A204.1 (cell line): ENCODE measurements around the gene GCK.

Source experiments
- FAIRE-seq: peaks from 2 replicates; lab custom pipeline; 2012; peaks lifted over from hg19 to GRCh38; lab: Jason Lieb, UNC

GCK gene

DNA sequence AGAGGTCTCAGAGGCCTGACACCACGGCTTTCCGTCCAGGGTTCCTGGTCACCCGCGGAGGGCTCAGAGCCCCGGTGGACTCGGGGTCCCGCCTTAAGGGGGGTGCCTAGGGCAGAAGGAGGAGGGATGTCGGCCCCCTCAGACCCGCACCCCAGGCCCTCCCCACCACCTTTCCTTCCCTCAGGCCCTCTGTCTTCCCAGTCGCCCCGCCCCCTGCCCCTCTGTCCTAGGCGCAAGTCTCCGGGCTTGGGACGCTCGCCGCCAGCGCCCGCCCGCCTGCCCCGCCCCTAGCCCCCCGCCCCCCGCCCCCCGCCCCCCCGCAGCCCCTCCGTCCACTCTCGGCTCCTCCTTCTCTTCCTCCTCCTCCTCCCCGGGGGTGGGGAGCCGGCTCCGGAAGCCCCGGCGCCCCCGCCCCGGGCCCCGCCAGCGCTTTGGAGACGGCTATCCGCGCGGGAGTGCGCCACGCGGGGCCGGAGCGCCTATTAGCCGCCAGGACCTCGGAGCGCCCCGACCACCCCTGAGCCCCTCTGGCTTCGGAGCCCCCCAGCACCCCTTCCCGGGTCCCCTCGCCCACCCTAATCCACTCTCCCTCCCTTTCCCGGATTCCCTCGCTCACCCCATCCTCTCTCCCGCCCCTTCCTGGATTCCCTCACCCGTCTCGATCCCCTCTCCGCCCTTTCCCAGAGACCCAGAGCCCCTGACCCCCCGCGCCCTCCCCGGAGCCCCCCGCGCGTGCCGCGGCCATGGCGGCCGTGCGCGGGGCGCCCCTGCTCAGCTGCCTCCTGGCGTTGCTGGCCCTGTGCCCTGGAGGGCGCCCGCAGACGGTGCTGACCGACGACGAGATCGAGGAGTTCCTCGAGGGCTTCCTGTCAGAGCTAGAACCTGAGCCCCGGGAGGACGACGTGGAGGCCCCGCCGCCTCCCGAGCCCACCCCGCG lies 85.0 kb downstream of the GCK start, which contains the start of gene AEBP1:
Gene AEBP1 (plus strand): TSS at position 423 of the 937 bp plus-strand sequence. CDS start 321 bp downstream, at position 744.
- no peak for FAIRE-seq

DNA sequence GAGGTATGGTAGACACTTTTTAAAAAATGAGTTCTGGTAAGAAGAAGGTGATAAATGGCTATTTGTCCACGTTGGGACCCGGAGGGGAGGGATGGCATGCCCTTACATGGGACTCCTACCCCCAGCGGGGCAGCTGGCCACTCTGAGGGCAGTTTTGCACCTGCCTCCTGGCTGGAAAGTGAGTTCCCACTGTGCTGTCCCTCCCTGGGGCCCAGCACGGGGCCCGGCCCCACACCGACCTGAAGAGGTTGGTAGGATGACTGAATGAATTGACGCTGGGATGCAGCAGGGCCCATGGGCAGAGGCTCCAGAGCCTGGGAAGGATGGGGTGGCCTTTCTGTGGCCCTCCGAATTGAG lies 85.7 kb downstream of the GCK start:
- no peak for FAIRE-seq

DNA sequence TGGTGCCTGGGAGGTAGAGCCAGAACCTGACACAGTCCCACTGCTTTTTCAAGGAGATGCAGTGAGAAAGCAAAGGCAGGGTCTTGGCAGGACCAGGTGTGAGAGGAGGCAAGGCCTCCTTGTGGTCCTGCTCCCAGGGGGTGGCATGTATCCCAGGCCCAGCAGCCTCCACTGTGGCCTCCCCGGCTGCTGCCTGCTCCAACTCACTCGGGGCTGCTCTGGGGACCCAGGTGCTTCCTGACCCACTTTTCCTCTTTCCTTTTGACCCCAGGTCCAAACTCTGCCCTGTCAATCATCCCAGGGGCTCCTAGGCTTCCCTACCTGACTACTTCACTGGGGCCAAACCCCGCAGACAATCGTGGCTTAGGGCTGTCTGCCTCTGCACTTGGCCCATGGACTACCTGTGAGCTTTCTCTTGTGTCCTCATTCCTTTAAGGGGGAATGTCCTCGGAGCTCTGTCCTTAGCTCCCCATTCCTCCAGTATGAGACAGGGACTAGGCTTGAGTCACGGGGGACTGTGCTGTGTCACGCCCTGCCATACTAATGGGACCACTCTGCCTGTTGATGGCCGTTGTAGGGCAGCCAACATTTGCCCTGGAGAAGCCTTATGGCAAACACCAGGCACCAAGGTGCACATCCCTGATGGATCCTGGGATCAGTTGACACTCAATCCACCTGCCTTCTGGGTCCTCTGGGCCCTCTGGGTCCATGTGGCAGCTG lies 86.2 kb downstream of the GCK start:
- no peak for FAIRE-seq

DNA sequence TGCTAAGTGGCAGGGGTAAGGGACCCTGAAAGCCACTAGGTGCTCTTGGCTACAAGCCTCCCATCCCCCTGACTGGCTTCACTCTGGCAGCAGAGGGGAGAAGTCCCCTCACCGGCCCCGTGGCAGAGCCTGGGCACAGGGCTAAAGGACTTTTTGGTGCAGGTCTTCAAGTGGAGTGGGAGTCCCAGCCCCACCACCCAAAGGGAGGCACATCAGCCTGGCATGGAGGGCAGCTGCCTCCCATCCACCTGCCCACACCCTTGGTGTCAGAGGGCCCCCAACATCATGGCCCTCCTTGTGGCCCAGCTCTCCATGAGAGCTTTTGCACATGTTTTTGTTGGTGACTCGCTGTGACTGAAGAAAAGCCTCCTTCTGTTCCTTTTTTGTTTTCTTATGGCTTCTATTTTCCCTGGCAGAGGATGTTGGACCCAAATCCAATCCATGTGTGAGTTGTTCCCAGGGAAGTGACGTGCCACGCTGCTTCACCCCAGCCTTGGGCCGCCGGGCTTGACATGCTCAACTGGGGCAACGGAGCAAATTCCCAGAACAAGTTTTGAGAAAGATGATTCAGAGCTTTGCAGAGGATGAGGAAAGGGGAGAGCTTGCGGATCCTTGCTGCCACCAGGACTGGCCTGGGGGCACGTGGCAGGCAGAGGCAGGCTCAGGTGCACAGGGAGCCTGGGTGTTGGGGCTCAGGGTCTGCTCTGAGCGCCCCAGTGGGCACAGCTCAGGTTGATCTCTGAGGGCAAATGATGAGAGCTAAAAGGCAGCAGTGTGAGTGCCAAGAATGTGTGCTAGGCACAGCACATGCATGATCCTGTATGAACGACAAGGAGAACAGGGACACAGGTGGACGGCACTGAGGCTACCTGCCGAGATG lies 87.0 kb downstream of the GCK start:
- no peak for FAIRE-seq

DNA sequence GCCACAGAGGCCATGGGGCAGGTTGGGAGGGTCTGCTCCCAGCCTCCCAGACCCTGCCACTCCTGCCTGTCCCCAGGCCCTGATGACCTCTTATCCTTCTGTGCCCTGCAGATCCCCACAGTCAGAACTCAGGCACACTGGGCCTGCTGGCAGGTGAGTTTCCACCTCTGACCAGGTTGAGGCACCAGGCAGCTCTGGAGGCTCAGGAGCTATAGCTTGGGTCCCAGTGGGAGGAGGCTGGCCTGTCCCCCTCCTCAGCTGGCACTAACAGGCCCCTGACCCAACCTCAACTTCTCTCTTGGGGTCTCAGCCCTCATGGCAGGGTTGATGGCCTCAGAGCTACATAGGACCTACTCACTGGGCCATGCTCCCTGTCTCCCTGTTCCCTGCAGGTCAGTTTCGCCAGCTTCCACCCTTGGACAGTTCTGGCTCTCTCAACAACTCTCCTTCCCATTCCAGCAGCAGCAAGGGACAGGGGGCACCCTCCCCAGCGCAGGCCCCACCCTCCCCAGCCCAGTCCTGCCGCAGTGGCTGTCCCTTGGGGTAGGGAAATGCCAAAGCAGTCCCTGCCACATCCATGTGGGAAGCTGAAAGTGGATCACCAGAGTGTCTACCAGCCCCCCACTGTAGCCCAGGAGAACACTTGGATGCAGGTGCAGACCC lies 87.8 kb downstream of the GCK start:
- no peak for FAIRE-seq

DNA sequence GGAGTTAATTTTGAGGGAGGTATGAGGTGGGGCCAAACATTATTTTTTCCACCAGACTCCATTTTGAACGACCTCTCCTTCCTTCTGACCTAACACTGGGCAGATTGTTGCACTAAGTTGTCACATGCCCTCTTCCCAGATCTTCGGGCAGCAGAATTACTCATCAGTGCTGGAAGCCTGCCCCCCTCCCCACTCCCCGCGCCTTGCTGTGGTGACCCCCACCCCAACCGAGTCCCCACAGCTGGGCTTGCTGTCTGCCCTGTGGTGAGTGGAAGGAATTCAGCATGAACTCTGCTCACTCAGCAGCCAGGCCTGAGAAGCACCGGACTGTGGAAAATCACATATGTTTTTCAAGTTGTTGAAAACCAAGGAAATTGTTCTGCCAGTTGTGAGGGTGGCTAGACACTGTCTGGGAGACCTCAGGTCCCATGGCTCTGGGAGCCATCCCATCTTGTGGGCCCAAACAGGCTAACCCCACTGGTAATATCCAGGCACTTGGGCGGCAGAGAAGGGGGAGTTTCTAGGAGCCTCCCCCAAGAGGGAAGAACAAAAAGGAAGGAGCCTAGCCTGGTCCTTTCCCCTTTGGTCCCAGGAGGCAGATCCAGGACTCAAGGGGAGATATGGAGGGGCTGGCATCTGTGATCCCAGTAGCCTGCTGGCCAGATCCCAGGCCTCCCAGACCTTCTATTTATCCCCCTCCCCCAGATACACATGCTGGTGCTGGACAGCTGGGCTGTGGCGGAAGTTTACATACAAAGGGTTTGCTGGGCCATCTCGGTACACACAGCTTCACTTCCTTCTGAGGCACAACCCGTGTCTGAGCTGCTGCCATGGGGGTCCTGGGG lies 88.6 kb downstream of the GCK start:
- no peak for FAIRE-seq

DNA sequence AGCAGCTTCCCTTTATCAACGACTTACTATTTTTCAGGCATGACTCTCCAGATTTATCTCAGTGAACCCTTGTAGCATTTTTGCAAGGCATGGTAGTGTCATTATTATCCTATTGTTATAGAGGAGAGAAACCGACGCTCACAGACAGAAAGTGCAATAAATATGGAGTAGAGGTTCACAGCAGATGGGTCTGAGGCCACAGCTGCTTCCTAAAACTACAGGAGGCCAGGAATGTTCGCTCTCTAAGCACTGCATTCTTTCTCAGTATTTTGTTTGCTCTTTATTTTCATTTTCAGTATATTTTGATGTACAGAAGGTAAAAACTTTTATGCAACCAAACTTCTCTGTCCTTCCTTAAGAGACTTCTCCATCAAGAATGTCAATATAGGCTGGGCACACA lies 89.6 kb downstream of the GCK start:
- no peak for FAIRE-seq

DNA sequence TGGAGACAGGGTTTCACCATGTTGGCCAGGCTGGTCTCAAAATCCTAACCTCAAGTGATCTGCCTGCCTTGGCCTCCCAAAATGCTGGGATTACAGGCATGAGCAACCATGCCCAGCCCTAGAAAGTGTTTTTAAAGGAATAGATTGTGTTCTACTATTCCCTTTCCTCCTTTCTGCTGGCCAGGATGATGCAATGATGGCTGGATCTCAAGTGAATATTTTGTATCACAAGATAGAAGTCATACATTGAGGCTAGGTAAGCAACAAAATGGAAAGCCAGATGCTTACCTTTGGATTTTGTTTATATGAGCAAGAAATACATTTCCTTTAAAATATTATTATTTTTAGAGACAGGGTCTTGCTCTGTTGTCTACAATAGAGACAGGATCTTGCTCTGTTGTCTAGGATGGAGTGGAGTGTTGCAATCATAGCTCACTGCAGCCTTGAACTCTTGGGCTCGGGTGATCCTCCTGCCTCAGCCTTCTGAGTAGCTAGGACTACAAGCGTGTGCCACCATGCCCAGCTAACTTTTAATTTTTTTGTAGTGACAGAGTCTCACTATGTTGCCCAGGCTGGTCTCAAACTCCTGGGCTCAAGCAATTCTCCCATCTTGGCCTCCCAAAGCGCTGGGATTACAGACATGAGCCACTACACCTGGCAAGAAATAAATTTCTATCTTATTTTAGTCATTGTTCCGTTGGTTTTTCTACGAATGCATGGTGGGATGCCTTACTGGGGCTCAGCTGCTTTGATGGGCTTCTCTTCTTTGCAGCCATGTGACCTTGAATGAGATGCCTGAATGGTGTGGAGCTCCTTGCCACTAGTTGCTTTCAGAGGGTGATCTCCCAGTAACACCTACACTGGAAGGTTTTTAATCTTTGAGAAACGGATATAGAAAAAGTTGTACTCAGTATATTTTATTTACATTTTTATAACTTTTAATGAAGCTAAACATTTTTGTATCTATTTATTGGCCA lies 90.9 kb downstream of the GCK start:
- FAIRE-seq, result no peak

DNA sequence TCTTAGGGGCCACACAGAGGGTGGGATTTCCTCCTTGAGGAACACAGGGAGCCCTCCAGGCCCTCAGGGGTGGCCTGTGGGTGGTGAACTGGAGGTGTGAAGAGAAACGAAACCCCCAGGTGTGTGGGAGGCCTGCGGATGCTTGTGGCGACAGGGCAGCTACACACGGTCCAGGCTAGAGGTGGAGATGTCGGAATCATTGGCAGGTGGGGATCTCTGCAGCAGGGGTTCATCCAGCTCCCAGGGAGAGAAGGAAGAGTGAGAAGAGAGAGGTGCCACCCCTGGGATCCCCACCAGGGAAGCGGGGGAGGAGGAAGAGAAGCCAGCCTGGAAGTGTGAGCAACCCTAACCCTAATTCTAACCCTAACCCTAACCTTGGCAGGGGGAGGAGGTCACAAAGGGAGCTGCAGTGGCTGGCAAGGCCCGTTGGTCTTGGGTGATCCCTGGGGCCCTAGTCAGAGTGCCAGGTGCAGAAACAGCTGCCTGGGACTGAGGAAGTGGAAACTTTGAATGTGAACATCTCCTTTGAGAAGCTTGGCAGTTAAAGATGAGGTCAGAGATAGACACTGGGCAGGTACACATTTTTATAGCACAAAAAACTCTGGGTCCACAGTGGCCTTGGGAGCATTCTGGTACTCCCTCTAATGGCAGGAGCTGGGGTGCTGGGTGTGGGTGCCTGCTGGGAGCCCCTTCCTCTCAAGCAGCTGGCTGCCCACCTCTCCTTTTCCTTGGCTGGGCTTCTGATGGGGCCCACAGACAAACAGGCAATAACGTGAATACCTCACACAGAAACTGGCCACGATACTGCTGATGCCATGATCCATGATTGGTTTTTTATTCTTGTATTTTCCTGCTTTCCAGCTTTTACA lies 91.9 kb downstream of the GCK start:
- no peak for FAIRE-seq

DNA sequence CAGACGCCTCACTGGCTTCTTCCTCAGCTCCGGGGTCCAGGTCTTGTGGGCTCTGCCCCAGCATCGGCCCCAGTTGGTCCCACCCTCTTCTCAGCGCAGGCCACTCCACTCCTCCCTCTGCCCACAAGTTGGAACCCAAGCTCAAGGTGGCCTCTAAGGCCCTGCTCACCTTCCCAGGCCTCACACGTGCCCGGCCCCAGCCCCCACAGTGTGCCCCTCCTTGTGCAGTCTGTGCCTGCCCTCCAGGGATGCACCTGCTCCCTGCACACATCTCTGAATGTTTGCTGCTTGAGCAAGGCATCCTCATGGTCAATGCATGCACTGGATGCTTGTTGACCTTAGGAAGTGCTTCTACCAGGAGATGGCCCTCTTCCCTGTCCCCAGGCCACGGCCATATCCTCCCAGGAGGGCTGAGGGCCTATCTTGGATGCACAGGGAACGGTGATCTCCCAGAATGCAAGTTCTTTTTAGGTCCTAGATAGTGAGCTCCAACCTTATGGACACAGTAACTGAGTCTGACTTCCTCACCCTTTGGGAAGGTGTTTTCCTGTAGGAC lies 92.8 kb downstream of the GCK start:
- FAIRE-seq, result no peak

DNA sequence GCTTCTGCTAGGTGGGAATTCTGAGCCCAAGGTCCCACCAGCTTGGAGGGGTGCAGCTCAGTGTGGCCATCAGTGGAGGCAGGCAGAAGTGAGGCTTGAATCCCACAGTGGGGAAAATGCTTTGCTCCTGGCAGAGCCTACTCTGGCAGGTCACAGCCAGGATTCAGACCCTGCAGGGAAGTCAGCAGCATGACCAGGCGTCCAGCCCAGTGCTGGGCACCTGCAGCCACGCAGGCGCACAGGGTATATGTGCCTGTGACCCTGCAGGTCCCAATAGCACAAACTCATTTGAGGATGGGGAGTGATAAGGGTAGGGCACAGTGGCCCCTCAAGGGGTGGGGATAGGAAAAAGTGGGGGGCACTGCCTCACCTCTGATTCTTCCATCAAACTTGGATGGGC lies 93.5 kb downstream of the GCK start:
- no peak for FAIRE-seq

DNA sequence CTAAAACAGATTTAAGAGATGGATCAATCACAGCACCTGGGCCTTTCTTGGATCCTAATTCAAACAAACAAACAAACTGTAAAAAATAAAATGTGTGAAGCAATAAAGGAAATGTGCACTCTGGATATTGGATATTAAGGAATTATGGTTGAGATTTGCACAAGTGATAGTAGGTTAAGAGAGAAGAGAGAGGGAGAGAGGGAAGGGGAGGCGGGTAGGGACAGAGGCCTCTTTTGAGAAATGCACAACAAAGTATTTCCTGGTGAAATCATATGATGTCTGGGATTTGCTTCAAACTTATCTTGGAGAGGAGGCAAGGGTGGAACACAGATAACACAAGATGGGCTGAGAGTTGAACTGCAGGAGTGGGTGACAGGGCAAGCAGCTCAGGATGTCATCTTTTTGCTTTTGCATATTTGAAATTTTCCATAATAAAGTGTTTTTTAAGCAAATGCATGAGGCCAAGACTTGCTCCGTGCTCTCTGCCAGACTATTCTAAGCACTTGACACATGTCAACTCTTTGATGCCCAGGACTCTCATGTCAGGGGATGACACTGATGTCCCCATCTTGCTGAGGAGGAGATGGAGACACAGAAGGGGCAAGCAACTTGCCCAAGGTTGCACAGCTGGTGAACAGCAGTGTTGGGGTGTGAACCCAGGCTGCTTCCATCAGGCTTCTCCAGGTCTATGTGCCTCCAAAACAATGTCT lies 94.2 kb downstream of the GCK start:
- FAIRE-seq, result no peak

DNA sequence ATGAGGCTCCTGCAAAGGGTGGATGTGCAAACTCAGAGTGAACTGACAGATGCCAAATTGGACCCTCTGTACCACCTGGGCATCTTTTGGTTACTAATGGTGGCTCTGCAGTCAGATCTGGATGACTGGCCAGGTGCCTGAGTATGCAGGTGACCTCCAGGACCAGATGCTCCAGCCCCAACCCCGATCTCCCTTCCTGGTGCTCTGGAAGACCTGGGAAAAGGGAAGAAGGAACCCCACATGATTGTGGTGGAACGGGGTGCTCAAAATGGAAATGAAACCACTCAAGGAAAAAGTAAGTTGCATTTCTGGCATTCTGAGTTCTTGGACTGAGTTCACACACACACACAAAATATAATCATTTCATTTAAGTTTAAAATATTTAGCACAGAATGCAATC lies 94.9 kb downstream of the GCK start:
- no peak for FAIRE-seq
